Memory B cell (primary cell): ENCODE results near the gene ABCF3.
"Not testable (repeated sequence)": the region's sequence is repeated elsewhere in the genome, so short reads cannot be mapped to it uniquely, and the experiment has no call there.

Source experiments
- ATAC-seq: fragments of 150-1000 bp; cut with Tn5 transposase; 2 replicates; pipeline ENCODE4 v1.10.0; 2021; ENCODE audit warnings: low read depth, mild to moderate bottlenecking, moderate library complexity
- DNase-seq, 2 donors: peaks; one replicate each; pipeline ENCODE4 v3.0.0; 2022; ENCODE audit warnings: low spot score in 2 of 2
- H3K27ac Mint-ChIP-seq: one replicate; pipeline ENCODE4 v1.8.0; 2022; ENCODE audit warnings: mild to moderate bottlenecking, moderate library complexity, mixed read lengths
- H3K27me3 Mint-ChIP-seq: one replicate; pipeline ENCODE4 v1.8.0; 2022; ENCODE audit warnings: mixed read lengths
- H3K36me3 Mint-ChIP-seq: one replicate; pipeline ENCODE4 v1.8.0; 2022; ENCODE audit warnings: mild to moderate bottlenecking, mixed read lengths
- H3K4me1 Mint-ChIP-seq: one replicate; pipeline ENCODE4 v1.8.0; 2022; ENCODE audit warnings: mixed read lengths
- H3K4me3 Mint-ChIP-seq: one replicate; pipeline ENCODE4 v1.8.0; 2022; ENCODE audit warnings: mild to moderate bottlenecking, moderate library complexity, mixed read lengths
- H3K9me3 Mint-ChIP-seq: one replicate; pipeline ENCODE4 v1.8.0; 2022; ENCODE audit warnings: mixed read lengths

The ABCF3 gene

GRCh38 chr3:184156522-184156955 is 29.5 kb upstream of the ABCF3 start:
- Mint-ChIP-seq H3K4me3 (peak overlapping the region; percentile 96), H3K27ac (peak overlapping the region; percentile 70), H3K4me1 (peaks cover 24% of the 10 kb centered on the region), H3K9me3 (no peaks in the 10 kb centered on the region), H3K27me3 (no peaks in the 10 kb centered on the region), H3K36me3 (peaks cover 2% of the 10 kb centered on the region)
- no peak for DNase-seq
- no peak for ATAC-seq

- DNase-seq = no peak
- no peak for ATAC-seq
- H3K27me3 Mint-ChIP-seq = no peaks in the 10 kb centered on the region
- no peaks in the 10 kb centered on the region for H3K9me3 Mint-ChIP-seq
- H3K4me3 Mint-ChIP-seq = peak overlapping the region; percentile 96
- peaks cover 26% of the 10 kb centered on the region for H3K4me1 Mint-ChIP-seq
- peaks cover 4% of the 10 kb centered on the region for H3K36me3 Mint-ChIP-seq
- H3K27ac Mint-ChIP-seq = peak overlapping the region; percentile 39
Observed at GRCh38 chr3:184157206-184157605, 28.8 kb upstream of the ABCF3 start.

GRCh38 chr3:184158404-184158803 is 27.6 kb upstream of the ABCF3 start:
- no peak overlapping the region for H3K4me3 Mint-ChIP-seq
- no peaks in the 10 kb centered on the region for H3K9me3 Mint-ChIP-seq
- peaks cover 6% of the 10 kb centered on the region for H3K36me3 Mint-ChIP-seq
- no peaks in the 10 kb centered on the region for H3K27me3 Mint-ChIP-seq
- H3K27ac Mint-ChIP-seq = no peak overlapping the region
- H3K4me1 Mint-ChIP-seq = peaks cover 31% of the 10 kb centered on the region
- ATAC-seq = no peak
- no peak for DNase-seq

- H3K27ac Mint-ChIP-seq = no peak overlapping the region
- no peaks in the 10 kb centered on the region for H3K9me3 Mint-ChIP-seq
- H3K4me3 Mint-ChIP-seq = no peak overlapping the region
- H3K27me3 Mint-ChIP-seq = no peaks in the 10 kb centered on the region
- DNase-seq (no peak), ATAC-seq (no peak)
- H3K36me3 Mint-ChIP-seq = peaks cover 15% of the 10 kb centered on the region
- peaks cover 31% of the 10 kb centered on the region for H3K4me1 Mint-ChIP-seq
Observed at GRCh38 chr3:184160456-184160855, 25.5 kb upstream of the ABCF3 start.

GRCh38 chr3:184162571-184163070 is 23.4 kb upstream of the ABCF3 start:
- H3K4me1 Mint-ChIP-seq = peaks cover 18% of the 10 kb centered on the region
- H3K27ac Mint-ChIP-seq, H3K4me3 Mint-ChIP-seq, DNase-seq, H3K9me3 Mint-ChIP-seq, H3K27me3 Mint-ChIP-seq, ATAC-seq: not testable (repeated sequence)
- H3K36me3 Mint-ChIP-seq = peaks cover 24% of the 10 kb centered on the region

GRCh38 chr3:184164648-184165330 is 21.2 kb upstream of the ABCF3 start:
- H3K36me3 Mint-ChIP-seq = peaks cover 29% of the 10 kb centered on the region
- no peaks in the 10 kb centered on the region for H3K9me3 Mint-ChIP-seq
- ATAC-seq = no peak
- DNase-seq = no peak
- H3K4me3 Mint-ChIP-seq = no peak overlapping the region
- no peak overlapping the region for H3K27ac Mint-ChIP-seq
- peaks cover 15% of the 10 kb centered on the region for H3K4me1 Mint-ChIP-seq
- no peaks in the 10 kb centered on the region for H3K27me3 Mint-ChIP-seq

- DNase-seq (no peak), ATAC-seq (no peak)
- peaks cover 10% of the 10 kb centered on the region for H3K4me1 Mint-ChIP-seq
- H3K4me3 Mint-ChIP-seq = no peak overlapping the region
- H3K36me3 Mint-ChIP-seq = peaks cover 29% of the 10 kb centered on the region
- H3K9me3 Mint-ChIP-seq = no peaks in the 10 kb centered on the region
- no peak overlapping the region for H3K27ac Mint-ChIP-seq
- no peaks in the 10 kb centered on the region for H3K27me3 Mint-ChIP-seq
Observed at GRCh38 chr3:184165543-184165942, 20.5 kb upstream of the ABCF3 start.

GRCh38 chr3:184166671-184167070 is 19.3 kb upstream of the ABCF3 start:
- Mint-ChIP-seq H3K4me3 (no peak overlapping the region), H3K27ac (no peak overlapping the region), H3K9me3 (no peaks in the 10 kb centered on the region), H3K4me1 (peaks cover 5% of the 10 kb centered on the region), H3K27me3 (no peaks in the 10 kb centered on the region), H3K36me3 (peaks cover 32% of the 10 kb centered on the region)
- ATAC-seq (no peak), DNase-seq (no peak)

- Mint-ChIP-seq H3K27me3 (no peaks in the 10 kb centered on the region), H3K36me3 (peaks cover 30% of the 10 kb centered on the region), H3K4me1 (peaks cover 2% of the 10 kb centered on the region), H3K27ac (no peak overlapping the region), H3K4me3 (no peak overlapping the region), H3K9me3 (no peaks in the 10 kb centered on the region)
- no peak for ATAC-seq
- DNase-seq = no peak
Observed at GRCh38 chr3:184167786-184168185, 18.2 kb upstream of the ABCF3 start.

- no peak for ATAC-seq
- peaks cover 34% of the 10 kb centered on the region for H3K36me3 Mint-ChIP-seq
- no peaks in the 10 kb centered on the region for H3K9me3 Mint-ChIP-seq
- no peaks in the 10 kb centered on the region for H3K27me3 Mint-ChIP-seq
- no peak for DNase-seq
- peaks cover 2% of the 10 kb centered on the region for H3K4me1 Mint-ChIP-seq
- no peak overlapping the region for H3K27ac Mint-ChIP-seq
- H3K4me3 Mint-ChIP-seq = no peak overlapping the region
Observed at GRCh38 chr3:184168363-184169120, 17.5 kb upstream of the ABCF3 start.

GRCh38 chr3:184169896-184170875 is 15.8 kb upstream of the ABCF3 start:
- ATAC-seq = no peak
- peaks cover 24% of the 10 kb centered on the region for H3K36me3 Mint-ChIP-seq
- no peak for DNase-seq
- H3K27ac Mint-ChIP-seq = no peak overlapping the region
- no peak overlapping the region for H3K4me3 Mint-ChIP-seq
- H3K4me1 Mint-ChIP-seq = peaks cover 2% of the 10 kb centered on the region
- H3K27me3 Mint-ChIP-seq = no peaks in the 10 kb centered on the region
- H3K9me3 Mint-ChIP-seq = no peaks in the 10 kb centered on the region

- Mint-ChIP-seq H3K9me3 (no peaks in the 10 kb centered on the region), H3K4me3 (no peak overlapping the region), H3K4me1 (peaks cover 12% of the 10 kb centered on the region), H3K27me3 (no peaks in the 10 kb centered on the region), H3K27ac (no peak overlapping the region), H3K36me3 (peaks cover 23% of the 10 kb centered on the region)
- no peak for ATAC-seq
- DNase-seq = no peak
Observed at GRCh38 chr3:184171562-184171961, 14.4 kb upstream of the ABCF3 start.

- Mint-ChIP-seq H3K27me3 (no peaks in the 10 kb centered on the region), H3K36me3 (peaks cover 16% of the 10 kb centered on the region), H3K4me3 (no peak overlapping the region), H3K4me1 (peaks cover 12% of the 10 kb centered on the region), H3K9me3 (no peaks in the 10 kb centered on the region), H3K27ac (no peak overlapping the region)
- no peak for ATAC-seq
- DNase-seq = no peak
Observed at GRCh38 chr3:184172681-184173373, 13.2 kb upstream of the ABCF3 start.
